CD4-positive, alpha-beta memory T cell (primary cell): ENCODE data around the gene ADAM19. TPM values are rescaled to one million over a fixed set of nuclear protein-coding genes. Genes with fewer than 3 reads are reported as not detected.

Source experiments
- CTCF ChIA-PET: fragments of 350-600 bp; sonication (Branson Sonifier 250); formaldehyde crosslinking; loops from one replicate; lab custom pipeline; 2021; ENCODE audit warnings: inconsistent platforms; ENCODE audit not compliant: partially characterized antibody; lab: Charles Lee
- POLR2A ChIA-PET: fragments of 350-600 bp; sonication (Branson Sonifier 250); formaldehyde crosslinking; loops from one replicate; lab custom pipeline; 2021; ENCODE audit not compliant: partially characterized antibody; lab: Charles Lee
- DNase-seq, 5 donors: peaks; one replicate each; pipeline versions ENCODE4 v3.0.0 to v3.0.0-alpha.2; 2020 to 2022; ENCODE audit warnings: mixed read lengths in 1 of 5
- H3K27ac ChIP-seq: one replicate; pipeline ENCODE4 v1.7.0; 2013; ENCODE audit warnings: low read depth, low read length
- H3K27me3 ChIP-seq: 2 replicates; pipeline ENCODE4 v1.7.0; 2013; ENCODE audit warnings: mild to moderate bottlenecking, low read length, moderate library complexity; ENCODE audit not compliant: insufficient read depth
- H3K36me3 ChIP-seq: 2 replicates; pipeline ENCODE4 v1.7.0; 2013; ENCODE audit warnings: mild to moderate bottlenecking, low read length, moderate library complexity; ENCODE audit not compliant: insufficient read depth
- H3K4me1 ChIP-seq: 2 replicates; pipeline ENCODE4 v1.7.0; 2013; ENCODE audit warnings: mild to moderate bottlenecking, low read length, moderate library complexity; ENCODE audit not compliant: insufficient read depth
- H3K4me3 ChIP-seq, 2 donors: one replicate each; pipeline ENCODE4 v1.7.0; 2013; ENCODE audit warnings: low read length in 2 of 2, mild to moderate bottlenecking in 1 of 2
- H3K9me3 ChIP-seq, 2 donors: one replicate each; pipeline ENCODE4 v1.7.0; 2013; ENCODE audit warnings: low read length in 2 of 2, control low read depth in 1 of 2; ENCODE audit not compliant: control insufficient read depth in 1 of 2
- H3K27ac Mint-ChIP-seq, 7 donors: one replicate each; pipeline ENCODE4 v1.8.0; 2020 to 2021; ENCODE audit warnings: mixed read lengths in 7 of 7, mild to moderate bottlenecking in 6 of 7, inconsistent platforms in 3 of 7, moderate library complexity in 3 of 7
- H3K27me3 Mint-ChIP-seq, 2 donors: one replicate each; pipeline ENCODE4 v1.8.0; 2020 to 2021; ENCODE audit warnings: mixed read lengths in 2 of 2
- H3K36me3 Mint-ChIP-seq, 2 donors: one replicate each; pipeline ENCODE4 v1.8.0; 2020 to 2021; ENCODE audit warnings: mixed read lengths in 2 of 2, inconsistent platforms in 1 of 2, mild to moderate bottlenecking in 1 of 2
- H3K4me1 Mint-ChIP-seq, 4 donors: one replicate each; pipeline ENCODE4 v1.8.0; 2020 to 2021; ENCODE audit warnings: mixed read lengths in 4 of 4, mild to moderate bottlenecking in 1 of 4
- H3K4me3 Mint-ChIP-seq, 8 donors: one replicate each; pipeline ENCODE4 v1.8.0; 2020 to 2021; ENCODE audit warnings: mixed read lengths in 8 of 8, mild to moderate bottlenecking in 7 of 8, moderate library complexity in 6 of 8, inconsistent platforms in 3 of 8
- H3K9me3 Mint-ChIP-seq, 8 donors: one replicate each; pipeline ENCODE4 v1.8.0; 2020 to 2021; ENCODE audit warnings: mixed read lengths in 8 of 8, mild to moderate bottlenecking in 5 of 8, inconsistent platforms in 3 of 8, moderate library complexity in 1 of 8
- intact Hi-C: fragments of 100-400 bp; cut with micrococcal nuclease; formaldehyde crosslinking; loops from one replicate; pipeline ENCODE4 v1.15.1; 2023
- polyA plus RNA-seq, 2 donors: library from polyadenylated mRNA; unstranded; fragments of 300-500 nt; fragmentation: Illumina TruSeq; gene quantifications; one replicate each; pipeline ENCODE4 v1.2.3, GENCODE V29; 2021
- total RNA-seq, 2 experiments: library from RNA; stranded (reverse); gene quantifications; one replicate each; pipeline ENCODE4 v1.2.3, GENCODE V29; 2021

ADAM19 gene, protein sequence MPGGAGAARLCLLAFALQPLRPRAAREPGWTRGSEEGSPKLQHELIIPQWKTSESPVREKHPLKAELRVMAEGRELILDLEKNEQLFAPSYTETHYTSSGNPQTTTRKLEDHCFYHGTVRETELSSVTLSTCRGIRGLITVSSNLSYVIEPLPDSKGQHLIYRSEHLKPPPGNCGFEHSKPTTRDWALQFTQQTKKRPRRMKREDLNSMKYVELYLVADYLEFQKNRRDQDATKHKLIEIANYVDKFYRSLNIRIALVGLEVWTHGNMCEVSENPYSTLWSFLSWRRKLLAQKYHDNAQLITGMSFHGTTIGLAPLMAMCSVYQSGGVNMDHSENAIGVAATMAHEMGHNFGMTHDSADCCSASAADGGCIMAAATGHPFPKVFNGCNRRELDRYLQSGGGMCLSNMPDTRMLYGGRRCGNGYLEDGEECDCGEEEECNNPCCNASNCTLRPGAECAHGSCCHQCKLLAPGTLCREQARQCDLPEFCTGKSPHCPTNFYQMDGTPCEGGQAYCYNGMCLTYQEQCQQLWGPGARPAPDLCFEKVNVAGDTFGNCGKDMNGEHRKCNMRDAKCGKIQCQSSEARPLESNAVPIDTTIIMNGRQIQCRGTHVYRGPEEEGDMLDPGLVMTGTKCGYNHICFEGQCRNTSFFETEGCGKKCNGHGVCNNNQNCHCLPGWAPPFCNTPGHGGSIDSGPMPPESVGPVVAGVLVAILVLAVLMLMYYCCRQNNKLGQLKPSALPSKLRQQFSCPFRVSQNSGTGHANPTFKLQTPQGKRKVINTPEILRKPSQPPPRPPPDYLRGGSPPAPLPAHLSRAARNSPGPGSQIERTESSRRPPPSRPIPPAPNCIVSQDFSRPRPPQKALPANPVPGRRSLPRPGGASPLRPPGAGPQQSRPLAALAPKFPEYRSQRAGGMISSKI
- total RNA-seq (10 to 100 TPM; 31.5 to 33.9 TPM), polyA plus RNA-seq (10 to 100 TPM in 1 of 2 donors, 1 to 10 TPM in 1; 1.9 to 24.4 TPM)

DNA sequence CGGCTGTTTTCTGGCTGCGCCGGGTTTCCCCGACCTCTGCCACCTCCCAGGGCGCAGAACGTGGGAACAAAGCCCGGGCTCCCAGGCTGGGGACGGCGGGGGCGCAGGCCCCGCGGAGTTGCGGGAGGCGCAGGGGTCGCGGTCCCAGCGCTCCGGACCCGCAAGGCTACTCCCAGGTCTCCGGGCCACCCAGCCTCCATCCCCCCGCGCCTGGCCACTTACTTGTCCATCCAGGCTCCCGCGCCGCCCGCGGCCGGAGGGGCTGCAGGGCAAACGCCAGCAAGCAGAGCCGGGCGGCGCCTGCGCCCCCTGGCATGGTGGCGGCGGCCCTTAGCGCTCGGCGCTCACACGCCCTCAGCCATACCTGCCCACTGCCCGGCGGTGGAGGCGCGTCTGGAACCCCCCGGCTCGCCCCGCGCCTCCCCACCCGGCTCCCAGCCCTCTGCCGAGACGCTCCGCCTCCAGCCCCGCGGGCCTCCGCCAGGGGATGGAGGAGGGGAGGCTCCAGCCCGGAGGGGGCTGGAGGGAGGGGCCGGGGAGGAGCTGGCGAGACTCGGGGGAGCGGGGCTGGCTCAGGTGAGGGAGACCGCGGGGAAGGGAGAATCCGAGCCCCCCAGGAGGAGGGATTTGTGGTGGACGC is at the start of gene ADAM19:
TSS of gene ADAM19 (minus strand) at position 395 of the 640 bp plus-strand sequence. CDS start at position 316, 79 bp downstream.
- no peaks in the 10 kb centered on the region for H3K36me3 ChIP-seq
- H3K4me1 Mint-ChIP-seq, result peaks cover 30 to 83% (median 47%) of the 10 kb centered on the region in 4 donors
- H3K27ac ChIP-seq, result peak within 1 kb of the TSS; percentile 73
- peak; percentile 46 to 58 (median 52) for DNase-seq
- H3K4me3 Mint-ChIP-seq, result peak within 1 kb of the TSS; percentile 94 to 100 (median 98)
- H3K36me3 Mint-ChIP-seq, result peaks cover 5 to 23% of the 10 kb centered on the region in 2 donors
- H3K4me1 ChIP-seq, result peaks cover 51% of the 10 kb centered on the region
- no peaks in the 10 kb centered on the region for H3K27me3 ChIP-seq
- peak within 1 kb of the TSS; percentile 82 to 95 for H3K4me3 ChIP-seq
- ChIA-PET CTCF (interaction anchor here (1.0 to 1.4 kb wide), 3 partner anchors 21 to 143 kb away, joined by 3 read pairs; no protein-coding TSS in a partner anchor), POLR2A (interaction anchor here (1.1 to 13.4 kb wide), 7 partner anchors 9 to 39 kb away, joined by 3 to 220 read pairs (median 6); no protein-coding TSS in a partner anchor)
- H3K9me3 ChIP-seq, result no peaks in the 10 kb centered on the region
- no peaks in the 10 kb centered on the region for H3K27me3 Mint-ChIP-seq
- no peaks in the 10 kb centered on the region for H3K9me3 Mint-ChIP-seq
- intact Hi-C loops, result loop anchor here (1.0 to 5.0 kb wide), 3 partner anchors 27 to 77 kb away; partner anchors contain the start of gene SOX30
- peak within 1 kb of the TSS; percentile 89 to 98 (median 95) for H3K27ac Mint-ChIP-seq

DNA sequence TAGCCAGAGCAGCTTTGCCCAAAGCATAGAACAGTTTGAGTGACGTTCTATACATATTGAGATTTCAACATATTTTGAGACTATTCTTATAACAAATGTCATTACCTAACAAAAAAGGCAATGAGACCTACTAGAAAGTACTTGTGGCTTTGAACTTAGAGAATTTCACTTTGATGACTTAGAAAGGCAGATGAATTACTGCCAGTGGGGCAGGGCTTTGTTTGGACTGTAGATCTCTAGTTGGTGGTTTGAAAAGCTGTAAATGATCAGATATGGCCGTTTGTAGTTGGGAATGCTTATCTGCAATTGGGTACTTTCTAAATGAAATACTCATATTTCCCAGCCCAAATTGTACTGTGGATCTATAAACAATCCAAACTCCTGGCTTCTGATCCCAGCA is 48.6 kb upstream of the ADAM19 start:
- Histone ChIP-seq H3K4me1 (no peaks in the 10 kb centered on the region), H3K36me3 (no peaks in the 10 kb centered on the region), H3K27me3 (no peaks in the 10 kb centered on the region), H3K4me3 (no peak overlapping the region), H3K9me3 (no peaks in the 10 kb centered on the region), H3K27ac (no peak overlapping the region)
- Mint-ChIP-seq H3K4me3 (peak overlapping the region in 1 of 8 donors; percentile 17), H3K27me3 (no peaks in the 10 kb centered on the region), H3K4me1 (peaks cover 0 to 2% (median under 1%) of the 10 kb centered on the region in 4 donors), H3K36me3 (no peaks in the 10 kb centered on the region), H3K9me3 (peaks cover 0 to 4% (median 0%) of the 10 kb centered on the region in 8 donors), H3K27ac (no peak overlapping the region)
- intact Hi-C loops, result no loop called here
- no peak for DNase-seq
- ChIA-PET CTCF (interaction anchor here (1.5 kb wide), 1 partner anchor 27 kb away, joined by 4 read pairs; no protein-coding TSS in a partner anchor), POLR2A (no interaction called here)

GRCh38 chr5:157620776-157621175 is 45.2 kb upstream of the ADAM19 start:
- no peak overlapping the region for H3K4me3 ChIP-seq
- CTCF ChIA-PET, result interaction anchor here (1.0 kb wide), 1 partner anchor 9 kb away, joined by 3 read pairs; no protein-coding TSS in a partner anchor

GRCh38 chr5:157618191-157618765 is 42.7 kb upstream of the ADAM19 start:
- H3K4me3 Mint-ChIP-seq, result no peak overlapping the region
- H3K36me3 ChIP-seq, result no peaks in the 10 kb centered on the region
- peaks cover 0 to 4% (median 0%) of the 10 kb centered on the region in 8 donors for H3K9me3 Mint-ChIP-seq
- DNase-seq, result no peak
- POLR2A ChIA-PET, result interaction anchor here (0.7 to 2.6 kb wide), 2 partner anchors 10 to 48 kb away, joined by 4 to 13 read pairs; no protein-coding TSS in a partner anchor
- H3K27ac ChIP-seq, result no peak overlapping the region
- H3K36me3 Mint-ChIP-seq, result no peaks in the 10 kb centered on the region
- H3K4me1 ChIP-seq, result peaks cover 14% of the 10 kb centered on the region
- H3K27ac Mint-ChIP-seq, result peak overlapping the region in 1 of 7 donors; percentile 5
- H3K27me3 ChIP-seq, result no peaks in the 10 kb centered on the region
- no peak overlapping the region for H3K4me3 ChIP-seq
- no peaks in the 10 kb centered on the region for H3K27me3 Mint-ChIP-seq
- peaks cover 12 to 17% (median 13%) of the 10 kb centered on the region in 4 donors for H3K4me1 Mint-ChIP-seq
- CTCF ChIA-PET, result interaction anchor here (0.6 to 1.7 kb wide), 4 partner anchors 9 to 125 kb away, joined by 3 to 6 read pairs (median 4); partner anchors contain the start of gene LSM11
- intact Hi-C loops, result no loop called here
- no peaks in the 10 kb centered on the region for H3K9me3 ChIP-seq

More at GRCh38 chr5:157620776-157621175, 45.2 kb upstream of the ADAM19 start:
- Histone ChIP-seq H3K36me3 (no peaks in the 10 kb centered on the region), H3K4me1 (no peaks in the 10 kb centered on the region), H3K9me3 (no peaks in the 10 kb centered on the region), H3K27me3 (no peaks in the 10 kb centered on the region), H3K27ac (no peak overlapping the region)
- Mint-ChIP-seq H3K36me3 (no peaks in the 10 kb centered on the region), H3K4me3 (no peak overlapping the region), H3K27me3 (no peaks in the 10 kb centered on the region), H3K9me3 (peaks cover 0 to 4% (median 0%) of the 10 kb centered on the region in 8 donors), H3K27ac (no peak overlapping the region), H3K4me1 (peaks cover 0 to 2% (median 0%) of the 10 kb centered on the region in 4 donors)
- intact Hi-C loops, result no loop called here
- DNase-seq, result no peak
- POLR2A ChIA-PET, result interaction anchor here (0.8 kb wide), 1 partner anchor 13 kb away, joined by 3 read pairs; no protein-coding TSS in a partner anchor

DNA sequence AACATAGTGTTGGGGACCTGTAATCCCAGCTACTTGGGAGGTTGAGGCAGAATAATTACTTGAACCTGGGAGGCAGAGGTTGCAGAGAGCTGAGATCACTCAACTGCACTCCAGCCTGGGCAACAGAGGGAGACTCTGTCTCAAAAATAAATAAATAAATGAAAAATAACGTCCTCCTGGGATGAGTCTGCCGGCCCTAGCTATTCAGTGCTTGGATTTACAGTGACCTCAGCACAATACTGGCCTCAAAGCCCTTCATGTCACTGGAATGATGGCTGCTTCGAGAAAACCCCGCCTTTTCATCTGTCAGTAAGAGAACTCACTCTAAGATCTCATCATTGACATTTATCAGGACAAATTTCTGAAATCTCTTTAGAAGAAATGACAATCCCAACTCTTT is 41.2 kb upstream of the ADAM19 start:
- Histone ChIP-seq H3K4me3 (no peak overlapping the region), H3K27ac (no peak overlapping the region), H3K36me3 (no peaks in the 10 kb centered on the region), H3K4me1 (peaks cover 29% of the 10 kb centered on the region), H3K9me3 (no peaks in the 10 kb centered on the region), H3K27me3 (no peaks in the 10 kb centered on the region)
- ChIA-PET POLR2A (no interaction called here), CTCF (interaction anchor here (0.8 kb wide), 1 partner anchor 19 kb away, joined by 4 read pairs; no protein-coding TSS in a partner anchor)
- Mint-ChIP-seq H3K27ac (no peak overlapping the region), H3K27me3 (no peaks in the 10 kb centered on the region), H3K36me3 (no peaks in the 10 kb centered on the region), H3K4me3 (no peak overlapping the region), H3K9me3 (no peaks in the 10 kb centered on the region), H3K4me1 (peaks cover 19 to 31% (median 24%) of the 10 kb centered on the region in 4 donors)
- no peak for DNase-seq
- intact Hi-C loops, result no loop called here
